Nephron (organoid): Measurements from ENCODE around the gene SEC63.
"Not testable (repeated sequence)": the region's sequence is repeated elsewhere in the genome, so short reads cannot be mapped to it uniquely, and the experiment has no call there.

Experiments used
- H3K27ac Mint-ChIP-seq, 3 experiments: 2 replicates each; pipeline ENCODE4 v1.8.0; 2020; ENCODE audit warnings: mixed read lengths in 3 of 3, mild to moderate bottlenecking in 2 of 3, moderate library complexity in 1 of 3
- H3K27me3 Mint-ChIP-seq: 2 replicates; pipeline ENCODE4 v1.8.0; 2021; ENCODE audit warnings: low read depth, mild to moderate bottlenecking, moderate library complexity, mixed read lengths
- H3K36me3 Mint-ChIP-seq: 2 replicates; pipeline ENCODE4 v1.8.0; 2020; ENCODE audit warnings: low read depth, mixed read lengths
- H3K4me1 Mint-ChIP-seq: 2 replicates; pipeline ENCODE4 v1.8.0; 2020; ENCODE audit warnings: mixed read lengths
- H3K4me3 Mint-ChIP-seq, 3 experiments: 2 replicates each; pipeline ENCODE4 v1.8.0; 2020; ENCODE audit warnings: mild to moderate bottlenecking in 3 of 3, mixed read lengths in 3 of 3, moderate library complexity in 2 of 3
- H3K9me3 Mint-ChIP-seq: 2 replicates; pipeline ENCODE4 v1.8.0; 2020; ENCODE audit warnings: mixed read lengths
- CTCF ChIP-seq, 3 experiments: fragments of 200-600 bp; sonication (generic); IDR thresholded peaks; one replicate each; pipeline ENCODE4 v1.5.0; 2021; ENCODE audit warnings: antibody characterized with exemption in 3 of 3; ENCODE audit not compliant: unreplicated experiment in 3 of 3

Gene SEC63

GRCh38 chr6:107965746-107966145 lies 7.7 kb upstream of the SEC63 start:
- no peak overlapping the region for H3K4me3 Mint-ChIP-seq

GRCh38 chr6:107962723-107963122 lies 4.7 kb upstream of the SEC63 start:
- no peak overlapping the region for H3K27ac Mint-ChIP-seq
- peaks cover 7% of the 10 kb centered on the region for H3K4me1 Mint-ChIP-seq
- no peaks in the 10 kb centered on the region for H3K9me3 Mint-ChIP-seq
- H3K36me3 Mint-ChIP-seq, result no peaks in the 10 kb centered on the region
- no peaks in the 10 kb centered on the region for H3K27me3 Mint-ChIP-seq
- no peak overlapping the region for H3K4me3 Mint-ChIP-seq
- no peak for TF ChIP-seq CTCF (IDR thresholded peaks at IDR 0.05; ENCODE audit: unreplicated experiment in 3 of 3)

More at GRCh38 chr6:107965746-107966145, 7.7 kb upstream of the SEC63 start:
- H3K9me3 Mint-ChIP-seq, result no peaks in the 10 kb centered on the region
- H3K27ac Mint-ChIP-seq, result no peak overlapping the region
- H3K36me3 Mint-ChIP-seq, result no peaks in the 10 kb centered on the region
- no peaks in the 10 kb centered on the region for H3K27me3 Mint-ChIP-seq
- TF ChIP-seq CTCF (IDR thresholded peaks at IDR 0.05; ENCODE audit: unreplicated experiment in 3 of 3), result no peak
- no peaks in the 10 kb centered on the region for H3K4me1 Mint-ChIP-seq

- H3K27me3 Mint-ChIP-seq, result no peaks in the 10 kb centered on the region
- H3K4me1 Mint-ChIP-seq, result peaks cover 24% of the 10 kb centered on the region
- peaks cover 17% of the 10 kb centered on the region for H3K36me3 Mint-ChIP-seq
- H3K27ac Mint-ChIP-seq, result peak overlapping the region in 1 of 3 experiments; percentile 16
- no peak for TF ChIP-seq CTCF (IDR thresholded peaks at IDR 0.05; ENCODE audit: unreplicated experiment in 3 of 3)
- H3K9me3 Mint-ChIP-seq, result no peaks in the 10 kb centered on the region
- H3K4me3 Mint-ChIP-seq, result peak overlapping the region; percentile 88 to 92 (median 91)
Measured at GRCh38 chr6:107959392-107959791, 1.4 kb upstream of the SEC63 start.

GRCh38 chr6:107958689-107959362 lies 818 bp upstream of the SEC63 start:
- not testable (repeated sequence) for H3K27me3 Mint-ChIP-seq, H3K9me3 Mint-ChIP-seq
- Mint-ChIP-seq H3K36me3 (peaks cover 17% of the 10 kb centered on the region), H3K4me1 (peaks cover 24% of the 10 kb centered on the region), H3K4me3 (peak overlapping the region; percentile 88 to 92 (median 91)), H3K27ac (peak overlapping the region; percentile 91 to 99 (median 95))

- TF ChIP-seq CTCF (IDR thresholded peaks at IDR 0.05; ENCODE audit: unreplicated experiment in 3 of 3), result no peak
- Mint-ChIP-seq H3K4me1 (peaks cover 24% of the 10 kb centered on the region), H3K36me3 (peaks cover 21% of the 10 kb centered on the region), H3K27ac (peak overlapping the region; percentile 91 to 99 (median 99)), H3K4me3 (peak overlapping the region; percentile 97 to 99 (median 97)), H3K27me3 (no peaks in the 10 kb centered on the region), H3K9me3 (no peaks in the 10 kb centered on the region)
Measured at GRCh38 chr6:107957308-107957908, 600 bp downstream of the SEC63 start.

GRCh38 chr6:107956586-107957307 lies 1.3 kb downstream of the SEC63 start:
- no peak for TF ChIP-seq CTCF (IDR thresholded peaks at IDR 0.05; ENCODE audit: unreplicated experiment in 3 of 3)
- Mint-ChIP-seq H3K27ac (peak overlapping the region; percentile 91 to 99 (median 99)), H3K4me3 (peak overlapping the region; percentile 97 to 99 (median 97)), H3K9me3 (no peaks in the 10 kb centered on the region), H3K36me3 (peaks cover 28% of the 10 kb centered on the region), H3K4me1 (peaks cover 24% of the 10 kb centered on the region), H3K27me3 (no peaks in the 10 kb centered on the region)
